Mesodermal cell (in vitro differentiated cells): Measurements from ENCODE around the gene ADCY5.

Experiments used
- H3K27ac ChIP-seq: 2 replicates; pipeline ENCODE4 v1.7.0; 2013; ENCODE audit warnings: mild to moderate bottlenecking, low read depth, low read length, moderate library complexity; ENCODE audit not compliant: severe bottlenecking
- H3K36me3 ChIP-seq: 2 replicates; pipeline ENCODE4 v1.7.1; 2013; ENCODE audit warnings: mild to moderate bottlenecking, low read length, moderate library complexity; ENCODE audit not compliant: control insufficient read depth, insufficient read depth
- H3K4me1 ChIP-seq: one replicate; pipeline ENCODE4 v1.7.1; 2013; ENCODE audit warnings: mild to moderate bottlenecking, low read length; ENCODE audit not compliant: insufficient read depth, control insufficient read depth, poor library complexity, severe bottlenecking
- H3K4me3 ChIP-seq: 2 replicates; pipeline ENCODE4 v1.7.0; 2013; ENCODE audit warnings: low read length, control low read depth, mild to moderate bottlenecking; ENCODE audit not compliant: insufficient read depth, poor library complexity, severe bottlenecking; ENCODE audit errors: extremely low read depth
- H3K9me3 ChIP-seq: 2 replicates; pipeline ENCODE4 v1.7.1; 2013; ENCODE audit warnings: mild to moderate bottlenecking, low read length, moderate library complexity; ENCODE audit not compliant: control insufficient read depth
- WGBS, 2 experiments: methylation state at CpG; one replicate each; pipeline ENCODE4 v1.1.5; 2013; ENCODE audit warnings: missing lambda C conversion rate in 2 of 2; ENCODE audit not compliant: insufficient coverage in 2 of 2; 5-methylcytosine and 5-hydroxymethylcytosine counted together

Gene ADCY5

DNA sequence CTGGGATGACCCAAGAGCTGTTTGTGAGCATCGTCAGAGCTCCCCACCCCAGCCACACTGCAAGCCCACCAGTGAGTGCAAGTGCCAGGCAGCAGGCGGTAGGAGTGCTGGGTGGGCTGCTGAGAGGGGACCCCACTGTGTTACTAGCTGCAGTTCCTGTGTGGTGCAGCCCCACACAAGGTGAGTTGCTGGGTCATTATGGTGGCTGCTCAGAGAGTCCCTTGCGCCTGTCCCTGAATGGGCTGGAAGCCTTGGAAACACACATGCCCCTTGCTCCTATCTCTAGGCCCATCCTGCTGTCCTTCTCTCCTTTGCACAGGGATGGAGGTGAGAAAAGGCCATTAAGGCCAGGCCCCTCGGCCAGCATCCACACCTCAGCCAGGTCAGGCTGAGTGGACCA, 163.4 kb downstream of the ADCY5 start:
- no peaks in the 10 kb centered on the region for H3K4me1 ChIP-seq
- H3K36me3 ChIP-seq, result no peaks in the 10 kb centered on the region
- no peaks in the 10 kb centered on the region for H3K9me3 ChIP-seq
- WGBS, 2 experiments, result 100% methylated on average over 1 to 2 of the region's 4 CpGs
- no peak overlapping the region for H3K4me3 ChIP-seq
- H3K27ac ChIP-seq, result no peak overlapping the region

DNA sequence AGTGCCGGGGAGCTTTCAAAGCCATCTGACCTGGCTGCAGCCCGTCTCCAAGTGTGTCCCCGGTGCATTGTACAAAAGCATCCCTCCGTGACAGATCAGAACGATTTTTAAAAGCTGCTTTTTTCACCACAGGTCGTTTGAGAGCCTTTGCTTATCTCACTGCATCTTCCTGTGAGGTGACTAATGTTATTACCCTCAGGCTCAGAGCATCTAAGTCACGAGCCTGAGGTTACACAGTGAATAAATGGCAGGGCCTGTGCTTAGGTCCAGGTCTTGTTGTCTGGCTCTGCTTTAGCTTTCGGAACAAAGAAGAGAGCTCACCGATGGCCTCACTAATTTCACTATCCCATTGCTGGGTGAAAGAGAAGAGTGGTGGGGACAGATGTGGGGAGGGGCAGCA, 163.8 kb downstream of the ADCY5 start:
- H3K36me3 ChIP-seq, result no peaks in the 10 kb centered on the region
- H3K9me3 ChIP-seq, result no peaks in the 10 kb centered on the region
- WGBS, 2 experiments, result 74 to 81% methylated on average over 7 of the region's 9 CpGs
- no peak overlapping the region for H3K27ac ChIP-seq
- no peak overlapping the region for H3K4me3 ChIP-seq
- H3K4me1 ChIP-seq, result no peaks in the 10 kb centered on the region

DNA sequence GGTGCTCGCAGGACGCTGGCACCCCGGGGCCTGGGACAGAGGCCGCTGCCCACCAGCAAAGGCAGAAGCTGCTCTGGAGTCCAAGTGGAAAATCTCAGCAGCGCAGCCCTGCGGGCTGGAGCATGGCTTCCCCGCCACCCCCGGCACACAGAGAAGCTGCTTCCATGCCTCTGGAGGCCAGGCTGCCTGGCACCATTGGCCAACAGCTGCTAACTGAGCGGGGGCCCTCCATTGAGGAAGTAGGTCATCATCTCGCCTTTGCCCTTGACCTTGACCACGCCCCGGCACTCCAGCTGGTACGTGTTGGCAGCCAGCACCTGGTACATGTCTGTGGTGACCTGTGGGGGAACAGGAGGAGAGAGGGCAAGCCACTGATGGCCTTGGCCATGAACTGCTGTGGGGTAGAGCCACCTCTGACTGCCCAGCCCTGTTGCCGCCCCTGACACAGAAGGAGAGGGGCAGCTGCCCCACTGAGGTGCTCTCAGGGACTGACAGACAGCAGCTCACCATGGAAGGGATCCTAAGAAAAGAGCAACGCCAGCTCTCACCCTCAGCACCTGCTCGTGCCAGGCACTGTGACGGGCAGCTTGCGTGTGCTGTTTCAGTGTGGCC, 164.4 kb downstream of the ADCY5 start:
- no peaks in the 10 kb centered on the region for H3K9me3 ChIP-seq
- H3K4me3 ChIP-seq, result no peak overlapping the region
- no peaks in the 10 kb centered on the region for H3K4me1 ChIP-seq
- no peaks in the 10 kb centered on the region for H3K36me3 ChIP-seq
- WGBS, 2 experiments, result 92 to 94% methylated on average over 14 to 18 of the region's 18 CpGs
- H3K27ac ChIP-seq, result no peak overlapping the region

- Histone ChIP-seq H3K4me1 (no peaks in the 10 kb centered on the region), H3K9me3 (no peaks in the 10 kb centered on the region), H3K4me3 (no peak overlapping the region), H3K36me3 (no peaks in the 10 kb centered on the region), H3K27ac (no peak overlapping the region)
- WGBS, 2 experiments, result 88 to 94% methylated on average over 7 to 8 of the region's 17 CpGs
Observed at GRCh38 chr3:123283657-123284398, 165.1 kb downstream of the ADCY5 start.

GRCh38 chr3:123283074-123283473, 165.8 kb downstream of the ADCY5 start:
- WGBS, 2 experiments, result 91% methylated on average over 7 to 8 of the region's 9 CpGs
- H3K27ac ChIP-seq, result no peak overlapping the region
- H3K4me1 ChIP-seq, result no peaks in the 10 kb centered on the region
- no peak overlapping the region for H3K4me3 ChIP-seq
- H3K36me3 ChIP-seq, result no peaks in the 10 kb centered on the region
- no peaks in the 10 kb centered on the region for H3K9me3 ChIP-seq

GRCh38 chr3:123282461-123282860, 166.4 kb downstream of the ADCY5 start:
- H3K36me3 ChIP-seq, result no peaks in the 10 kb centered on the region
- H3K9me3 ChIP-seq, result no peaks in the 10 kb centered on the region
- no peak overlapping the region for H3K27ac ChIP-seq
- 76 to 77% methylated on average over 4 to 6 of the region's 8 CpGs for WGBS, 2 experiments
- H3K4me3 ChIP-seq, result no peak overlapping the region
- H3K4me1 ChIP-seq, result no peaks in the 10 kb centered on the region

GRCh38 chr3:123281929-123282328, 167.0 kb downstream of the ADCY5 start:
- no peak overlapping the region for H3K27ac ChIP-seq
- no peak overlapping the region for H3K4me3 ChIP-seq
- H3K4me1 ChIP-seq, result no peaks in the 10 kb centered on the region
- H3K36me3 ChIP-seq, result no peaks in the 10 kb centered on the region
- 71 to 88% methylated on average over 1 to 2 of the region's 2 CpGs for WGBS, 2 experiments
- H3K9me3 ChIP-seq, result no peaks in the 10 kb centered on the region

DNA sequence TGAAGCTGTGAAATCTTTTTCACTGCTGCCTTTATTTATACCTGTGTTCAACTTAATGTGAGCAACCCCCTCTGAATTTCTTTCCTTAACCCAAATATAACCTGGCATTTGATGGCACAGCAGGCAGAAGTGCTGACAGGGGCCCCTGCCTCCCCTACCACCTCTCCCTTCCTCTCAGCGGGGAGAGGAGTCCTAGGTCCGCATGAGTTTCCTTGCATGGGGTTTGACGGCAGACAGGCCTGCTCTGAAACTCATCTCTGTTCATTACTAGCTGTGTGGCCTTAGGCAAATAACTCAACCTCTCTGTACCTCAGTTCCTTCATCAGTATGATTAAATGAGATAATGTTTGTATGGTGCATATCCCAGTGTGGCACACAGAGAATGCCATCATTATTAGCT, 167.5 kb downstream of the ADCY5 start:
- H3K36me3 ChIP-seq, result no peaks in the 10 kb centered on the region
- 70% methylated on average over 3 of the region's 3 CpGs; no CpG with 5 or more reads in 1 of the 2 experiments for WGBS, 2 experiments
- no peak overlapping the region for H3K4me3 ChIP-seq
- H3K27ac ChIP-seq, result no peak overlapping the region
- no peaks in the 10 kb centered on the region for H3K9me3 ChIP-seq
- H3K4me1 ChIP-seq, result no peaks in the 10 kb centered on the region

GRCh38 chr3:123279121-123279520, 169.8 kb downstream of the ADCY5 start:
- no peak overlapping the region for H3K27ac ChIP-seq
- WGBS, 2 experiments, result 92 to 94% methylated on average over 6 to 7 of the region's 7 CpGs
- no peaks in the 10 kb centered on the region for H3K9me3 ChIP-seq
- H3K36me3 ChIP-seq, result no peaks in the 10 kb centered on the region
- no peaks in the 10 kb centered on the region for H3K4me1 ChIP-seq
- no peak overlapping the region for H3K4me3 ChIP-seq

DNA sequence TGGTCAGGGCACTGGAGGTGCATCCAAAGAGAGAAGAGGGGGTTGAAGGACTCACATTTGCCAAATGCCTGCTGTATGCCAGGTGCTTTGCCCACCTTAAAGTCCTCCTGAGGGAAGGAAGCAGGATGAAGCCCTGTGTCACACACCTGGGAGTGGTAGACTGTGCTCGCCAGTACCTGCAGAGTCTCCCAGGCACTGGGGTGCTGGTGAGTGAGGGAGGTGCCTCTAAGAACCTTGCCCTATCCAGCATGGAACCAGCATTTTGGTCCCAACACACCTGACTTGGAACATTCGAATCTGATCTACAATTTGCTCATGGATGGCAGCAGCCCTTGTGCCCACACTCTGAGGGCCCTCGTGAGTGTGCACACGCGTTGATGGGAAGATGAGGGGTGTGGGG, 170.4 kb downstream of the ADCY5 start:
- H3K27ac ChIP-seq, result no peak overlapping the region
- no peaks in the 10 kb centered on the region for H3K36me3 ChIP-seq
- 81 to 89% methylated on average over 4 to 5 of the region's 5 CpGs for WGBS, 2 experiments
- H3K9me3 ChIP-seq, result no peaks in the 10 kb centered on the region
- no peaks in the 10 kb centered on the region for H3K4me1 ChIP-seq
- no peak overlapping the region for H3K4me3 ChIP-seq

DNA sequence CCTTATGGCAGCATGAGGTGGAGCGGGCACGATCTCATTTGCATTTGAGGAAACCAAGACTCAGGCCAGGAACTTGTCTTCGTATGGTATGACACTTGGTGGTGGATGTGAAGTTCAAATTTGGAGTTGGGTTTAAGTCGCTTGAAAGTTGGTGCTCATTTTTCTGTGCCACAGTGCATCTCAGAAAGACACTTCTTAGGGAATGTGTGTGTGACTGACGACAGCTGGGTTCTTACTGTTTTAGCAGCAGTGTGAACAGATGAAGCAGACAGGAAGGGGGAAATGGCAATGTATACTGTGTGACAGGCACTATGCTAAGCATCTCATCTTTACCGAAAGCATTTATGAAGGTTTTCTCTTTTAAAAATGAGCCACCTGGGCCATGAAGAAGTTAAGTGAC, 171.8 kb downstream of the ADCY5 start:
- Histone ChIP-seq H3K9me3 (no peaks in the 10 kb centered on the region), H3K4me3 (no peak overlapping the region), H3K27ac (no peak overlapping the region), H3K36me3 (no peaks in the 10 kb centered on the region), H3K4me1 (peaks cover 3% of the 10 kb centered on the region)
- WGBS, 2 experiments, result 86 to 95% methylated on average over 5 to 6 of the region's 6 CpGs
